ENCODE results near the gene PCSK6.

GRCh38 chr15:101407966-101408775 is 81.3 kb downstream of the PCSK6 start:
- TF ChIP-seq CTCF (IDR thresholded peaks at IDR 0.05; ENCODE audit: low read depth, low read length, poor library complexity, severe bottlenecking) (no peak), EZH2phosphoT487 (IDR thresholded peaks at IDR 0.05; ENCODE audit: borderline replicate concordance, low read length) (no peak)
